ENCODE data around the gene ANKRD55.

The ANKRD55 gene

DNA sequence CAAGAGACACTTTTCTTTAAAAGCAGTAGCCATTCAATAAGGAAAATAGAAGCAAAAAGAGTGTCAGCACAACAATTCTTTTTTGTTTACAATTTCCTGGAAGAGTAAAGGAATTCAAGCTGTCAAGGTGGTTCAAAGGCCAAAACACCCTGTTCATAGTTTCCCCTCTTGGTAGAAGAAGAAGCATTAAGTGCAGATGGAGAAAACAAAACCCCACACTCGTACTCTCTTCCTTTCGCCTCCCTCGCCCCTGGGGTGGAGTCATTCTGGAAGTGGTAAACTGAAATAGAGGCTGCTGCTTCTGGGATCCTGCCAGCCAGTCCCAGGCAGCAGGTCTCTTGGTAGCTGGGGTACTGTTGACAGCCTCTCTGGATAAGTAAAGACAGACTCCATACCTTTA, 105.0 kb downstream of the ANKRD55 start:
- TF ChIP-seq, protein P1, sequence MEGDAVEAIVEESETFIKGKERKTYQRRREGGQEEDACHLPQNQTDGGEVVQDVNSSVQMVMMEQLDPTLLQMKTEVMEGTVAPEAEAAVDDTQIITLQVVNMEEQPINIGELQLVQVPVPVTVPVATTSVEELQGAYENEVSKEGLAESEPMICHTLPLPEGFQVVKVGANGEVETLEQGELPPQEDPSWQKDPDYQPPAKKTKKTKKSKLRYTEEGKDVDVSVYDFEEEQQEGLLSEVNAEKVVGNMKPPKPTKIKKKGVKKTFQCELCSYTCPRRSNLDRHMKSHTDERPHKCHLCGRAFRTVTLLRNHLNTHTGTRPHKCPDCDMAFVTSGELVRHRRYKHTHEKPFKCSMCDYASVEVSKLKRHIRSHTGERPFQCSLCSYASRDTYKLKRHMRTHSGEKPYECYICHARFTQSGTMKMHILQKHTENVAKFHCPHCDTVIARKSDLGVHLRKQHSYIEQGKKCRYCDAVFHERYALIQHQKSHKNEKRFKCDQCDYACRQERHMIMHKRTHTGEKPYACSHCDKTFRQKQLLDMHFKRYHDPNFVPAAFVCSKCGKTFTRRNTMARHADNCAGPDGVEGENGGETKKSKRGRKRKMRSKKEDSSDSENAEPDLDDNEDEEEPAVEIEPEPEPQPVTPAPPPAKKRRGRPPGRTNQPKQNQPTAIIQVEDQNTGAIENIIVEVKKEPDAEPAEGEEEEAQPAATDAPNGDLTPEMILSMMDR (IDR thresholded peaks at IDR 0.05) = no peak

DNA sequence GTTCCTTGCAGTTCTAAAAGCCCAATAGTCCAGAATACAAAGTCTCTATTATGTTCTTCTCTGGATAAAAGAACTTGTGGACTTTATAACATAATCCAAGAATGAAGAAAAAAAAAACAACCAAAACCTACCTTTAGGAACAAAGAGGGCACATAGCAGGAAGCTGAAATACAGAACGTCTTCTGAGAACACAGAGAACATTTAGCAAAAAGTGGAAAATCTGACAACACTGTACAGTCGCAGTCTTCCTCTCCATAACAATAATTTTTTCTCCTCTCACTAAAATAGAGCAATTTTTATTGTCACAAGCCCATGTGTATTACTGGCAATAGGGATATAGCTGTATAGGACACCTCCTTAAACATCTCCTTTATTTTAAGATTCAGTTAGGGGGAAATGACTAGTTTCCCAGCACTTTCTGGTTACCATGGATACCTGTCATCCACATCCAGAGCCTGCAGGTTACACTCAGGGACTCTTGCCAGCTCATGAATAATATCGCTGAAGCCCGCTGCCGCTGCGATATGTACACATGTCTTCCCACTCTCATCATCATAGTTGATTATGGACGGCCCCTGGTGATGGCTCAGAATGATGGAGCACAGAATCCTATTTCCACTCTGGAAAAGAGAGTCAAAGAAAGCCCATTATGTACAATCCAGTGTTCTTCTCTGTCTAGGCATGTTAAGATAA, 106.5 kb downstream of the ANKRD55 start:
- TF ChIP-seq, protein P1 (IDR thresholded peaks at IDR 0.05) = no peak

DNA sequence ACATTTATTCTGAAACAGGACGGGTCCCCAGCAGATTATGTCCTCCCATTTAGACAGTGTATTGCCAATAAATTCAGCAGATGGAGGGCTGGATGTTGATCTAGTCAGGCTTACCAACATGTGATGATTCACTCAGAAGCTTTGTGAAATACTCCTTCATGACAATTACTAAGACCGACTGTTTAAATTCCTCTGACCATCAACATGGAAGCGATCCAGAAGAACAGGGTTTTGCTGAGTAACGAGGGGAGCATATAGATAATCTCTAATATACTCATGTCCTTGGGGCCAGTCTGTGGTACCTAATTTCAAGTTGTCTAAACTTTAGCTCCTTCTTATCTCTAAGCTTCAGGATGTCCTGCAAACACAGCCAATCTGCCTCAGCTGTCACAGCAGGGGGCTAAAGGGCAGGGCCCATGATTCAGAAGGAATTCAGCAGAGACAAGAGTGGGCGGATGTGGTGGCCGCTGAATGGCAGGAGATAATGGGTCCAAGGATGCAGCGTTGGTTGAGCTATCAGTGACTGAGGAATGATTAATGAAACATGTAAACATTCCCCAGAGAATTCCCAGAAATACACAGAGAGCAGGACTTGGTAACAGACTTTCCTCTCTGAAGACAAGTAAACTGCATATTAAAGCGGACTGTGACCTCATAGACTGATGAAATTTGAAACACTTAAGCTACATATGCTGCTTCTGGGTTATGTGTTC, 109.4 kb downstream of the ANKRD55 start:
- TF ChIP-seq, protein P1 (IDR thresholded peaks at IDR 0.05) = no peak

DNA sequence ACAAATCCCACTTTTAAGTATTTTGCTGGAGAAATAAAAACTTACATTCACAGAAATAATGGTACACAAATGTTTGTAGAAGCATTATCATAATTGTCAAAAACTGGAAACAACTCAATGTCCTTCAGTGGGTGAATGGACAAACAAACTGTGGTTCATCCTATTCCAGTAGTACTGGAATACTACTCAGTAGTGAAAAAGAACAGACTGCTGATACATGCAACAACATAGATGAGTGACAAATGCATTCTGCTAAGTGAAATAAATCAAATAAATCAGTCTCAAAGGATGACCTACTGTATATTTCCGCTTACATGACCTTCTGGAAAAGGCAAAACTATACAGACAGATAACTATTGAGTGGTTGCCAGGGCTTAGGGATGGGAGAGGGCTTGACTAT, 114.1 kb downstream of the ANKRD55 start:
- TF ChIP-seq, protein P1 (IDR thresholded peaks at IDR 0.05) = no peak

DNA sequence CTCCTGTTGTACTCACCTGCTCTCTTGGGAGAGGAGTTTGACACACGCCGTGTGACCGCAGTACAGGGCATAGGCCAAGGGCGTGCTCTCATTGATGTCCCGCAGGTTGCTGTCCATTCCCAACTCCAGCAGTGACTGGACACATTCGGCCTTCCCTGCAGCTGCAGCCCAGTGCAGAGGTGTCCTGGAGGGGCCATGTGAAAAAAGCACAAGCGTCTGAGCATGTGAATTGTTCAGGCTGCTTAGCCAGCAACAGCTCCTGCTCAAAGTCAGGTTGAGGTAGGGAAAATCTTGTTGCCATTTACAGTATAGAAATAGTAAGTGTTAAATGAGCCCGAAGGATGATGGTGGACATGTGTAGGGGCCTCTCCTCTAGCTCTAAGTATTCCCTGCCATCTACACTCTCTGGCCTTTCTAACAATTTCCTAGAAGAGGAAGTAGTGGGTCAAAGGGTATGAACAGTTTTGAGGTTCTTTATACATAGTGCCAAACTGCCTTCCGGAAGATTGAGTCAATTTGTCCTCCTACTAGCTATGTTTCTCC, 116.5 kb downstream of the ANKRD55 start:
- TF ChIP-seq, protein P1 (IDR thresholded peaks at IDR 0.05) = no peak

DNA sequence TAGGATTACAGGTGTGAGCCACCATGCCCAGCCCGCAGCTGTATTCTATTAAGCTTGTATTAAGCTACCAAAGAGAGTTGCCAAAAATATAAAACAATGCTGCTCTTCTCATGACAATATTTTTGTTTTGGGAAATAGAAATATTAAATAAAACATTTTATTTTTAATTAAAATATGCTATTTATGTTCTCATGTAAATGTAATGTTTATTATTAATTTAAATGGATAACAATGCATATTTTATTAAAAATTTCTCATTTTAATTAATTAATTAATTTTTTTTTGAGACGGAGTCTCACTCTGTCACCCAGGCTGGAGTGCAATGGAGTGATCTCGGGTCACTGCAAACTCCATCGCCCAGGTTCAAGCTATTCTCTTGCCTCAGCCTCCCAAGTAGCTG, 117.5 kb downstream of the ANKRD55 start:
- TF ChIP-seq, protein P1 (IDR thresholded peaks at IDR 0.05) = no peak

DNA sequence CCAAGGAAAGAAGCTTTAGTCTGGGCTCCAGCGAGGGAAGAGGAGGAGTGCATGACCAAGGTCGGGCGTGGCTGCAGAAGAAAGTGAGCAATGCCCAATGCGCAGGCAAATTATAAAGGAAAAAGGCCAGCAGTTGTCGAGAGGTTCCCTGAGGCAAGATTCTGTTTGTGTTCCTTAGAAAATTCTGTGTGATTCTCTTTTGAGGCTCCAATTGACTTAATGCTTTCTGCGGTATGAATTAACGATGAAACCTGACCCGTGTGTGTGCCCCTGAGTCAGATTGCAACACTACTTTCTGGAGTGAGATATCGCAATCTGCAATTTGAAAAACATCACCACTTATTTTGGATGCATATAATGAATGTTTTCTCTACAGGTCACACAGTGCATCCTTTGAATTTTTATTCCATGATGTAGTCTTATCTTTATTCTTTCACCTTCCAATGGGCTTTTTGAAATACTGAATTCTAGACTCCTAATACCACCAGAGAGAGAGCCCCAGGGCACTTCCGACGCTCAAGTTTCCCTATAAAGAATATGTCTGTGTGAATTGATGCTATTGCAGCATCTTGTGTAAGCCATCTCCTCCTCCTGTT, 120.5 kb downstream of the ANKRD55 start:
- TF ChIP-seq, protein P1 (IDR thresholded peaks at IDR 0.05) = no peak

Data from LNCAP (cell line).